HepG2 (cell line): Measurements from ENCODE around the gene NPBWR2. TPM values are rescaled to one million over a fixed set of nuclear protein-coding genes. Genes with fewer than 3 reads are reported as not detected.

Source experiments
- JDP2 ChIP-seq: sonication (generic); formaldehyde crosslinking; IDR thresholded peaks from 2 replicates; pipeline ENCODE4 v1.8.1; 2022; ENCODE audit warnings: missing genetic modification reagents, borderline replicate concordance
- MAFF ChIP-seq: IDR thresholded peaks from 2 replicates; pipeline ENCODE4 v1.6.1; 2011; ENCODE audit warnings: low read depth, low read length, improper control_type of control experiment
- NFIB ChIP-seq: sonication (generic); formaldehyde crosslinking; IDR thresholded peaks from 2 replicates; pipeline ENCODE4 v1.9.0; 2021; ENCODE audit warnings: missing genetic modification reagents, mild to moderate bottlenecking, borderline replicate concordance
- NR1H2 ChIP-seq: sonication (generic); formaldehyde crosslinking; IDR thresholded peaks from 2 replicates; pipeline ENCODE4 v1.8.1; 2022; ENCODE audit warnings: low read depth, missing genetic modification reagents, borderline replicate concordance
- POLR2AphosphoS2 ChIP-seq: IDR thresholded peaks from 2 replicates; pipeline ENCODE4 v1.6.1; 2011; ENCODE audit warnings: low read depth, low read length, improper control_type of control experiment
- RAD21 ChIP-seq: fragments of 450-650 bp; formaldehyde crosslinking; IDR thresholded peaks from 2 replicates; pipeline ENCODE4 v1.5.0; 2020; ENCODE audit warnings: mild to moderate bottlenecking
- SMAD1 ChIP-seq: sonication (generic); formaldehyde crosslinking; IDR thresholded peaks from 2 replicates; pipeline ENCODE4 v1.4.0; 2020; ENCODE audit warnings: missing genetic modification reagents, low read depth, mild to moderate bottlenecking, borderline replicate concordance
- SOX13 ChIP-seq, 3 experiments: fragments of 450-650 bp in 1 of 3; sonication (generic) in 1 of 3; formaldehyde crosslinking in 1 of 3; IDR thresholded peaks in 2 of 3; conservative IDR thresholded peaks in 1 of 3; 2 replicates each; pipeline versions ENCODE4 v1.5.0 to v1.6.1; 2016 to 2020; ENCODE audit warnings: antibody characterized with exemption in 1 of 3, mild to moderate bottlenecking in 1 of 3, missing compliant biosample characterization in 1 of 3, missing genetic modification reagents in 1 of 3, moderate library complexity in 1 of 3
- ZFAT ChIP-seq: sonication (generic); formaldehyde crosslinking; conservative IDR thresholded peaks from 2 replicates; pipeline ENCODE4 v1.8.1; 2023; ENCODE audit warnings: missing genetic modification reagents, inconsistent platforms
- ZFP36 ChIP-seq: fragments of 150-350 bp; IDR thresholded peaks from 2 replicates; pipeline ENCODE4 v1.6.1; 2018; ENCODE audit warnings: borderline replicate concordance, low read length, low read depth; ENCODE audit not compliant: partially characterized antibody
- ZNF326 ChIP-seq: sonication (generic); formaldehyde crosslinking; IDR thresholded peaks from 2 replicates; pipeline ENCODE4 v1.4.0; 2020; ENCODE audit warnings: missing genetic modification reagents, borderline replicate concordance
- ZNF337 ChIP-seq: sonication (generic); formaldehyde crosslinking; IDR thresholded peaks from 2 replicates; pipeline ENCODE4 v1.5.1; 2020; ENCODE audit warnings: missing genetic modification reagents, low read depth, mild to moderate bottlenecking, borderline replicate concordance
- ZNF678 ChIP-seq: sonication (generic); formaldehyde crosslinking; IDR thresholded peaks from 2 replicates; pipeline ENCODE4 v1.4.0; 2020; ENCODE audit warnings: mild to moderate bottlenecking, missing genetic modification reagents
- ZNF879 ChIP-seq: sonication (generic); formaldehyde crosslinking; IDR thresholded peaks from 2 replicates; pipeline ENCODE4 v1.8.1; 2023; ENCODE audit warnings: missing genetic modification reagents
- polyA plus RNA-seq, 8 experiments: library from polyadenylated mRNA; depleted of rRNA in 3 of 8; stranded (reverse) in 7 of 8; unstranded in 1 of 8; fragments of >200 nt; fragmentation: Illumina TruSeq in 4 of 8; extraction: Trizol in 4 of 8; gene quantifications; 2 replicates each; pipeline versions ENCODE4 v1.2.1 to v1.2.3, GENCODE V29; 2011 to 2016; ENCODE audit warnings: low read depth in 4 of 8, missing spikeins in 1 of 8, mixed read lengths in 1 of 8; ENCODE audit not compliant: insufficient read depth in 1 of 8
- total RNA-seq, 5 experiments: library from RNA; depleted of rRNA; stranded (reverse); fragments of >200 nt; fragmentation: Illumina TruSeq; extraction: Trizol; gene quantifications; 2 replicates each; pipeline ENCODE4 v1.2.3, GENCODE V29; 2016; ENCODE audit warnings: low read depth in 1 of 5
- TF ChIP-seq, protein P1 (sequence below): sonication (generic); formaldehyde crosslinking; IDR thresholded peaks from 2 replicates; pipeline ENCODE4 v1.9.0; 2021; ENCODE audit warnings: mild to moderate bottlenecking, missing genetic modification reagents
- TF ChIP-seq, protein P2 (sequence below): sonication (generic); formaldehyde crosslinking; IDR thresholded peaks from 2 replicates; pipeline ENCODE4 v1.5.0; 2020; ENCODE audit warnings: mild to moderate bottlenecking, missing genetic modification reagents
- TF ChIP-seq, protein P3 (sequence below): sonication (generic); formaldehyde crosslinking; IDR thresholded peaks from 2 replicates; pipeline ENCODE4 v1.5.0; 2020; ENCODE audit warnings: missing genetic modification reagents

NPBWR2 gene
- total and polyA plus RNA-seq, 2 of the 13 experiments (the other 11 are each of a cell fraction or from before 2014, with no cell fraction given): not detected

DNA sequence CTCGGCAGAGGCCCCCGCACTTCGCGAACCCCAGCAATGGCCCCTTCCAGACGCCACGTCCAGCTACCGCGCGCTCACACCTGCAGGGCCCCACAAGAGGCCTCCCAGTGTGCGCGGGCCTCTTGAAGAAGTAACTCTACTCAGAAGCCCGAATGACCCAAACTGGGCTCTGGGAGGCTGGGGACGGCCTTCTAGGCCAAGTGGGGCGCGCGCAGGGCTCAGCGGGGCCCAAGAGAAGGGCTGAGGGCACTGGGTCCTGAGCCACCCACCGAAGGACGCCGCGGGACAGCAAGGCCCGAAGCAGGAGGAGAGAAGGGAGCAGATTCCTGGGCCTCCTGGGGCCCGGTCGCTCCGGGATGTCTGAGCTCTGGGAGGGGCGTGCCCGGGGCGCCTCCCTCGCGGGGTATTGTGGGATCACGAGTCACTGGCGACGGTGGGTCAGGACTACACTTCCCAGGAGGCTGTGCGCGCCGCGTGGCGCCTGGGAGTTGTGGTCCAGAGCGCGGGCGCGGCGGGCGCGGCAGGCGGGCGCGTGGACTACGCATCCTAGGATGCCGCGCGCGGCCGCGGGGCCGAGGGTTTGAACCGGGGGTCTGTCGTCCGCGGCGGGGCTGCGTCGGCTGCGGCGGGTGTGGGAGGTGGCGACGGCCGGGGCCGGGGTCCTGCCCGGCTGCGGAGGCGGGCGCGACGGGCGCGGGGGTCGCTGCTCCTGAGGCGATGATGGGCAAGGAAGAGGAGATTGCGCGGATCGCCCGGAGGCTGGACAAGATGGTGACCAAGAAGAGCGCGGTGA, 44.6 kb downstream of the NPBWR2 start, which contains the start of gene TCEA2 (continued):
- TF ChIP-seq, protein P1, sequence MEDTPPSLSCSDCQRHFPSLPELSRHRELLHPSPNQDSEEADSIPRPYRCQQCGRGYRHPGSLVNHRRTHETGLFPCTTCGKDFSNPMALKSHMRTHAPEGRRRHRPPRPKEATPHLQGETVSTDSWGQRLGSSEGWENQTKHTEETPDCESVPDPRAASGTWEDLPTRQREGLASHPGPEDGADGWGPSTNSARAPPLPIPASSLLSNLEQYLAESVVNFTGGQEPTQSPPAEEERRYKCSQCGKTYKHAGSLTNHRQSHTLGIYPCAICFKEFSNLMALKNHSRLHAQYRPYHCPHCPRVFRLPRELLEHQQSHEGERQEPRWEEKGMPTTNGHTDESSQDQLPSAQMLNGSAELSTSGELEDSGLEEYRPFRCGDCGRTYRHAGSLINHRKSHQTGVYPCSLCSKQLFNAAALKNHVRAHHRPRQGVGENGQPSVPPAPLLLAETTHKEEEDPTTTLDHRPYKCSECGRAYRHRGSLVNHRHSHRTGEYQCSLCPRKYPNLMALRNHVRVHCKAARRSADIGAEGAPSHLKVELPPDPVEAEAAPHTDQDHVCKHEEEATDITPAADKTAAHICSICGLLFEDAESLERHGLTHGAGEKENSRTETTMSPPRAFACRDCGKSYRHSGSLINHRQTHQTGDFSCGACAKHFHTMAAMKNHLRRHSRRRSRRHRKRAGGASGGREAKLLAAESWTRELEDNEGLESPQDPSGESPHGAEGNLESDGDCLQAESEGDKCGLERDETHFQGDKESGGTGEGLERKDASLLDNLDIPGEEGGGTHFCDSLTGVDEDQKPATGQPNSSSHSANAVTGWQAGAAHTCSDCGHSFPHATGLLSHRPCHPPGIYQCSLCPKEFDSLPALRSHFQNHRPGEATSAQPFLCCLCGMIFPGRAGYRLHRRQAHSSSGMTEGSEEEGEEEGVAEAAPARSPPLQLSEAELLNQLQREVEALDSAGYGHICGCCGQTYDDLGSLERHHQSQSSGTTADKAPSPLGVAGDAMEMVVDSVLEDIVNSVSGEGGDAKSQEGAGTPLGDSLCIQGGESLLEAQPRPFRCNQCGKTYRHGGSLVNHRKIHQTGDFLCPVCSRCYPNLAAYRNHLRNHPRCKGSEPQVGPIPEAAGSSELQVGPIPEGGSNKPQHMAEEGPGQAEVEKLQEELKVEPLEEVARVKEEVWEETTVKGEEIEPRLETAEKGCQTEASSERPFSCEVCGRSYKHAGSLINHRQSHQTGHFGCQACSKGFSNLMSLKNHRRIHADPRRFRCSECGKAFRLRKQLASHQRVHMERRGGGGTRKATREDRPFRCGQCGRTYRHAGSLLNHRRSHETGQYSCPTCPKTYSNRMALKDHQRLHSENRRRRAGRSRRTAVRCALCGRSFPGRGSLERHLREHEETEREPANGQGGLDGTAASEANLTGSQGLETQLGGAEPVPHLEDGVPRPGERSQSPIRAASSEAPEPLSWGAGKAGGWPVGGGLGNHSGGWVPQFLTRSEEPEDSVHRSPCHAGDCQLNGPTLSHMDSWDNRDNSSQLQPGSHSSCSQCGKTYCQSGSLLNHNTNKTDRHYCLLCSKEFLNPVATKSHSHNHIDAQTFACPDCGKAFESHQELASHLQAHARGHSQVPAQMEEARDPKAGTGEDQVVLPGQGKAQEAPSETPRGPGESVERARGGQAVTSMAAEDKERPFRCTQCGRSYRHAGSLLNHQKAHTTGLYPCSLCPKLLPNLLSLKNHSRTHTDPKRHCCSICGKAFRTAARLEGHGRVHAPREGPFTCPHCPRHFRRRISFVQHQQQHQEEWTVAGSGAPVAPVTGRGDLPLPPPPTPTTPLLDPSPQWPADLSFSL (CRISPR knock-in tag): no peak; the same call in 1 of the 2 replicates
- TF ChIP-seq NR1H2 (CRISPR knock-in tag) (peak; percentile 89; the same call in 1 of the 2 replicates), SMAD1 (CRISPR knock-in tag) (peak; percentile 96; the same call in 1 of the 2 replicates), ZNF879 (CRISPR knock-in tag) (peak; percentile 86), MAFF (no peak), ZNF337 (CRISPR knock-in tag) (peak; percentile 89; the same call in 1 of the 2 replicates), POLR2AphosphoS2 (0 out of 2 replicates have a peak, but pooled peaks have one; percentile 32), NFIB (CRISPR knock-in tag) (no peak), ZFAT (CRISPR knock-in tag) (no peak), JDP2 (peak; percentile 78), RAD21 (CRISPR knock-in tag) (peak; percentile 40; the same call in 1 of the 2 replicates), SOX13 (IDR thresholded peaks at IDR 0.05) (no peak), SOX13 (CRISPR knock-in tag; conservative IDR thresholded peaks at IDR 0.05 in 1 of 2, IDR thresholded peaks at IDR 0.05 in 1 of 2) (peak in 1 of 2 experiments; percentile 55; a peak in 1 of 4 replicates), ZFP36 (no peak), ZNF678 (CRISPR knock-in tag) (peak; percentile 68; the same call in 1 of the 2 replicates), ZNF326 (CRISPR knock-in tag) (peak; percentile 87)
- TF ChIP-seq, protein P2, sequence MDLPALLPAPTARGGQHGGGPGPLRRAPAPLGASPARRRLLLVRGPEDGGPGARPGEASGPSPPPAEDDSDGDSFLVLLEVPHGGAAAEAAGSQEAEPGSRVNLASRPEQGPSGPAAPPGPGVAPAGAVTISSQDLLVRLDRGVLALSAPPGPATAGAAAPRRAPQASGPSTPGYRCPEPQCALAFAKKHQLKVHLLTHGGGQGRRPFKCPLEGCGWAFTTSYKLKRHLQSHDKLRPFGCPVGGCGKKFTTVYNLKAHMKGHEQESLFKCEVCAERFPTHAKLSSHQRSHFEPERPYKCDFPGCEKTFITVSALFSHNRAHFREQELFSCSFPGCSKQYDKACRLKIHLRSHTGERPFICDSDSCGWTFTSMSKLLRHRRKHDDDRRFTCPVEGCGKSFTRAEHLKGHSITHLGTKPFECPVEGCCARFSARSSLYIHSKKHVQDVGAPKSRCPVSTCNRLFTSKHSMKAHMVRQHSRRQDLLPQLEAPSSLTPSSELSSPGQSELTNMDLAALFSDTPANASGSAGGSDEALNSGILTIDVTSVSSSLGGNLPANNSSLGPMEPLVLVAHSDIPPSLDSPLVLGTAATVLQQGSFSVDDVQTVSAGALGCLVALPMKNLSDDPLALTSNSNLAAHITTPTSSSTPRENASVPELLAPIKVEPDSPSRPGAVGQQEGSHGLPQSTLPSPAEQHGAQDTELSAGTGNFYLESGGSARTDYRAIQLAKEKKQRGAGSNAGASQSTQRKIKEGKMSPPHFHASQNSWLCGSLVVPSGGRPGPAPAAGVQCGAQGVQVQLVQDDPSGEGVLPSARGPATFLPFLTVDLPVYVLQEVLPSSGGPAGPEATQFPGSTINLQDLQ (CRISPR knock-in tag): 0 out of 2 replicates have a peak, but pooled peaks have one; percentile 88
- TF ChIP-seq, protein P3, sequence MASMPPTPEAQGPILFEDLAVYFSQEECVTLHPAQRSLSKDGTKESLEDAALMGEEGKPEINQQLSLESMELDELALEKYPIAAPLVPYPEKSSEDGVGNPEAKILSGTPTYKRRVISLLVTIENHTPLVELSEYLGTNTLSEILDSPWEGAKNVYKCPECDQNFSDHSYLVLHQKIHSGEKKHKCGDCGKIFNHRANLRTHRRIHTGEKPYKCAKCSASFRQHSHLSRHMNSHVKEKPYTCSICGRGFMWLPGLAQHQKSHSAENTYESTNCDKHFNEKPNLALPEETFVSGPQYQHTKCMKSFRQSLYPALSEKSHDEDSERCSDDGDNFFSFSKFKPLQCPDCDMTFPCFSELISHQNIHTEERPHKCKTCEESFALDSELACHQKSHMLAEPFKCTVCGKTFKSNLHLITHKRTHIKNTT (CRISPR knock-in tag): peak; percentile 100
